WERI-Rb-1 (cell line): ENCODE results near the gene GRIK4.

Experiments
- DNase-seq: peaks from one replicate; pipeline ENCODE4 v3.0.0-alpha.2; 2020
- H3K27ac ChIP-seq: fragments of 250-450 bp; sonication (Bioruptor Pico); 2 replicates; pipeline ENCODE4 v1.5.1; 2020; ENCODE audit warnings: mild to moderate bottlenecking, moderate library complexity
- H3K27me3 ChIP-seq: fragments of 250-450 bp; sonication (Bioruptor Pico); 2 replicates; pipeline ENCODE4 v1.5.1; 2021; ENCODE audit warnings: mild to moderate bottlenecking, low read depth, moderate library complexity; ENCODE audit not compliant: insufficient read depth, severe bottlenecking
- H3K36me3 ChIP-seq: fragments of 250-450 bp; sonication (Bioruptor Pico); 2 replicates; pipeline ENCODE4 v1.5.1; 2020; ENCODE audit warnings: mild to moderate bottlenecking, moderate library complexity
- H3K4me3 ChIP-seq: 2 replicates; pipeline ENCODE4 v1.5.1; 2011; ENCODE audit warnings: low read depth, mild to moderate bottlenecking, control low read depth, low read length
- H3K9me3 ChIP-seq: fragments of 250-450 bp; sonication (Bioruptor Pico); 2 replicates; pipeline ENCODE4 v1.5.1; 2021; ENCODE audit warnings: mild to moderate bottlenecking, moderate library complexity; ENCODE audit not compliant: severe bottlenecking
- TF ChIP-seq, protein P1 (sequence below): IDR thresholded peaks from 2 replicates; pipeline ENCODE4 v1.5.1; 2011; ENCODE audit warnings: low read depth, mild to moderate bottlenecking, control low read depth, inconsistent platforms, low read length

Gene GRIK4

DNA sequence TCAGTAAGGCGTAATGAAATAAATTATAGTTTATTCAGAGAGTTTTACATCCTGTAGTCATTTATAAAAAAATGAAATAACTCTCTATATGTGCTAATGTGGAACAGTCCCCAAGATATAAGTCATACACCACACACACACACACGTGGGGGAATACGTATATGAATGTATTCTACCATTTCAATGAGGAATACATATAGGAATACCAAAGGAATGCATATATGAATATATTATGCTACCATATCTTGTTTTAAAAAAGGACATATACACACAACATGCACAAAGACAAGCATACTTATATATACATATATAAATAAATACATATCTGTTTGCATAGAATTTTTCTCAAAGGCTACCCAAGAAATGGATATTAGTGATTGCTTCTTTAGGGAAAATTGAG, 39.6 kb upstream of the GRIK4 start:
- Histone ChIP-seq H3K27ac (no peak overlapping the region), H3K9me3 (no peaks in the 10 kb centered on the region), H3K4me3 (no peak overlapping the region), H3K36me3 (peaks cover 50% of the 10 kb centered on the region), H3K27me3 (no peaks in the 10 kb centered on the region)
- TF ChIP-seq, protein P1, sequence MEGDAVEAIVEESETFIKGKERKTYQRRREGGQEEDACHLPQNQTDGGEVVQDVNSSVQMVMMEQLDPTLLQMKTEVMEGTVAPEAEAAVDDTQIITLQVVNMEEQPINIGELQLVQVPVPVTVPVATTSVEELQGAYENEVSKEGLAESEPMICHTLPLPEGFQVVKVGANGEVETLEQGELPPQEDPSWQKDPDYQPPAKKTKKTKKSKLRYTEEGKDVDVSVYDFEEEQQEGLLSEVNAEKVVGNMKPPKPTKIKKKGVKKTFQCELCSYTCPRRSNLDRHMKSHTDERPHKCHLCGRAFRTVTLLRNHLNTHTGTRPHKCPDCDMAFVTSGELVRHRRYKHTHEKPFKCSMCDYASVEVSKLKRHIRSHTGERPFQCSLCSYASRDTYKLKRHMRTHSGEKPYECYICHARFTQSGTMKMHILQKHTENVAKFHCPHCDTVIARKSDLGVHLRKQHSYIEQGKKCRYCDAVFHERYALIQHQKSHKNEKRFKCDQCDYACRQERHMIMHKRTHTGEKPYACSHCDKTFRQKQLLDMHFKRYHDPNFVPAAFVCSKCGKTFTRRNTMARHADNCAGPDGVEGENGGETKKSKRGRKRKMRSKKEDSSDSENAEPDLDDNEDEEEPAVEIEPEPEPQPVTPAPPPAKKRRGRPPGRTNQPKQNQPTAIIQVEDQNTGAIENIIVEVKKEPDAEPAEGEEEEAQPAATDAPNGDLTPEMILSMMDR, result no peak
- no peak for DNase-seq

- H3K9me3 ChIP-seq, result no peaks in the 10 kb centered on the region
- no peak for DNase-seq
- H3K4me3 ChIP-seq, result no peak overlapping the region
- H3K36me3 ChIP-seq, result peaks cover 49% of the 10 kb centered on the region
- H3K27me3 ChIP-seq, result no peaks in the 10 kb centered on the region
- no peak overlapping the region for H3K27ac ChIP-seq
- TF ChIP-seq, protein P1, result no peak
Measured at GRCh38 chr11:120473503-120473902, 38.0 kb upstream of the GRIK4 start.

GRCh38 chr11:120482149-120482548, 29.4 kb upstream of the GRIK4 start:
- Histone ChIP-seq H3K27me3 (no peaks in the 10 kb centered on the region), H3K4me3 (no peak overlapping the region), H3K27ac (no peak overlapping the region), H3K36me3 (peaks cover 60% of the 10 kb centered on the region), H3K9me3 (no peaks in the 10 kb centered on the region)
- DNase-seq, result no peak
- TF ChIP-seq, protein P1, result no peak

GRCh38 chr11:120484722-120485121, 26.8 kb upstream of the GRIK4 start:
- no peak for DNase-seq
- no peaks in the 10 kb centered on the region for H3K9me3 ChIP-seq
- H3K4me3 ChIP-seq, result no peak overlapping the region
- TF ChIP-seq, protein P1, result no peak
- H3K27me3 ChIP-seq, result no peaks in the 10 kb centered on the region
- H3K27ac ChIP-seq, result no peak overlapping the region
- peaks cover 51% of the 10 kb centered on the region for H3K36me3 ChIP-seq

DNA sequence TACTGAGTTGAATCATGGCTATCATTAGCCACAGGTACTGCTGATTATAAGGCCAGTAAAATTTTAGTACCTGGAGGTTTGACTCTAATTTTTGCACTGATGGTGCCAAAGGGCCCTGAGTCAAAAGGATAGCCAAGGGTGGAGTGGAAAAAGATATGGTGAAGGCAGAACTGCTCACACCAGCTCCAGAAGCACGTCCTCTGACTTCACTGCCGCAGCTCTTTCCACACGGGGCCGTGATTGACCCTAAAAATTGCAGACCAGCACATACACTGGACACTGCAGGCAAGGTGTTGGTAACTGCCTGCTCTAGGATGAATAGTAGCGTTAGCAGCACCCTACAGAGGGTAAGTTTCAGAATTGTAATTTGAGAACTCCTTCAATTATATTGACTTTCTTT, 25.4 kb upstream of the GRIK4 start:
- Histone ChIP-seq H3K9me3 (no peaks in the 10 kb centered on the region), H3K36me3 (peaks cover 40% of the 10 kb centered on the region), H3K27ac (no peak overlapping the region), H3K4me3 (no peak overlapping the region), H3K27me3 (no peaks in the 10 kb centered on the region)
- TF ChIP-seq, protein P1, result no peak
- no peak for DNase-seq

DNA sequence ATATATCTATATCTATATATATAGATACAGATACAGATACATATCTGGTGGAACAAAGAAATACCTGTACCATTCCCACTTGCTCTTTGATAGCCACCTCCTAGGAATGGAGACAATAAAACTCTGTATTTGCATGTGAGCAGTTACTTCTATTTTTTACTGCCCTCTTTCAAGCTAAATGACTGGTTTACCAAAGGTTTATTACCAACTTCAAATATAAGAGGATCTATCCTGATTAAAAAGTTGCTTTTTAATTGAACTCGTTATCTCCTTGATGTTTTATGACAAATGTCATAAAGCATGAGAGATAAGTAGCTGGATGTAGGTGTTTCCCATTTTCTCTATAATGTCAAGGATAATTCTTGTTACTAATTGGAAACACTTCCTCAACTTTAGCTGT, 21.7 kb upstream of the GRIK4 start:
- Histone ChIP-seq H3K4me3 (no peak overlapping the region), H3K27ac (no peak overlapping the region), H3K36me3 (peaks cover 15% of the 10 kb centered on the region), H3K9me3 (no peaks in the 10 kb centered on the region), H3K27me3 (no peaks in the 10 kb centered on the region)
- TF ChIP-seq, protein P1, result no peak
- no peak for DNase-seq
